Activated effector memory CD4-positive, alpha-beta T cell treated with anti-CD3 and anti-CD28 coated beads, Interleukin-2, amount 50 U/mL, for 16 hours (primary cell): Measurements from ENCODE around the gene SLC25A34.
A peak's percentile ranks its signal among the peaks of the same experiment; 100 is the strongest.
"Not testable (repeated sequence)": the region's sequence is repeated elsewhere in the genome, so short reads cannot be mapped to it uniquely, and the experiment has no call there.

ENCODE experiments used
- DNase-seq: peaks from one replicate; pipeline ENCODE4 v3.0.0-alpha.2; 2020

The SLC25A34 gene

GRCh38 chr1:15736038-15736891, at the start of gene SLC25A34:
Gene SLC25A34 (plus strand): TSS chr1:15736258. CDS start chr1:15736486, 228 bp downstream.
- DNase-seq = no peak

- no peak for DNase-seq
Measured at GRCh38 chr1:15687446-15687845, 48.6 kb upstream of the SLC25A34 start.

DNA sequence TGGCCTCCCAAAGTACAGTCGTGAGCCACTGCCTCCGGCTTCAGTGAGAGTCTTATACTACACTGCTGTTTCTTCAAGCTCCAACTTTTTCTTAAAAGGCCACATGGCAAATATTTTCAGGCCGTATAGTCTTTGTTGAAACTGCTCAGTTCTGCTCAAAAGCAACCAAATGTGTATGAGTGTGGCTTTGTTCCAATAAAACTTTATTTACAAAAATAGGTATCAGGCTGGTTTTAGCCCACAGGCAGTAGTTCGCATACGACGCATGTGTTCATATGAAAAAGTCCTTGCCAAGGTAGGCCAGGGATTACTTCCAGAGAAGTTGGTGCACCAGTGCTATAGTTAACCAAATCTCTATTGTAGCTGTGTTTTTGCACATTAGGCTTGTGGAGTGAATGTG, 45.7 kb upstream of the SLC25A34 start:
- no peak for DNase-seq

- DNase-seq = no peak
Measured at GRCh38 chr1:15691434-15692032, 44.5 kb upstream of the SLC25A34 start.

GRCh38 chr1:15692121-15692682, 43.9 kb upstream of the SLC25A34 start:
- DNase-seq = no peak

- no peak for DNase-seq
Measured at GRCh38 chr1:15693371-15693770, 42.7 kb upstream of the SLC25A34 start.

DNA sequence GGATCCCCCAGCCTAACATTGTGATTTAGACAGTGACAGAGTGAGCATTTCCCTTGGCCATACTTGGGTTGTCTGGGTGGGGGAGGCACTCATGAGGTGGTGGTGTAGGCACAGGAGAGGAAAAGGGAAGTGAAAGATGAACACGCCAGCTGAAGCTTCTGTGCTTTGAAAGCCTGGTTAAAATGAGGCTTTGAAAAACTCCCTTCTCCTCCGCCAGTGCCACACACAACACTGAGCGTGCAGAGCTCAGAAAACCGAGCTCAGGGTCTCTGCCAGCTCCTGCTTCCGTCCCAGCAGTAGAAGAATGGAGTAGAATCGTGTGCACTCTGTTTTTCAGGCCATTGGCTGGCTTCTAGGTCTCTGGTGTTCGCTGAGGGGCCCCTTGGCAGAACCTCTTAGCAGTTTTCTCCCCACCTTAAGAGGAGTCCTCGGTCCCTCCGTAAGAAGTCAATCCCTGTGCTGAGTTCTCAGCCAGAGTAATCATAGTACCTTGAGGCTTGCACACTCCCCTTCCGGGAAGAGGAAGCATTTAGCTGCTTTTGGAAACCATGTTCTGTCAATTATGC, 39.0 kb upstream of the SLC25A34 start:
- peak; percentile 64 for DNase-seq

DNA sequence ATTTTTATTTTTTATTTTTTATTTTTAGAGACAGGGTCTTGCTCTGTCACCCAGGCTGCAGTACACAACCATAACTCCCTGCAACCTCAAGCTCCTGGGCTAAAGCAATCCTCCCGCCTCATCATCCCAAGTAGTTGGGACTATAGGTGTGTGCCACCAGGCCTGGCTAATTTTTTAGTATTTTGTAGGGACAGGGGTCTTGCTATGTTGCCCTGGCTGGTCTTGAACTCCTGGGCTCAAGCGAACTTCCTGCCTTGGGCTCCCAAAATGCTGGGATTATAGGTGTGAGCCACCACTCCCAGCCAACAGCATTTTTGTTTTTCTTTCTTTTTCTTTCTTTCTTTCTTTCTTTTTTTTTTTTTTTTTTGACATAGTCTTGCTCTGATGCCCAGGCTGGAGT, 37.9 kb upstream of the SLC25A34 start:
- DNase-seq = no peak

DNA sequence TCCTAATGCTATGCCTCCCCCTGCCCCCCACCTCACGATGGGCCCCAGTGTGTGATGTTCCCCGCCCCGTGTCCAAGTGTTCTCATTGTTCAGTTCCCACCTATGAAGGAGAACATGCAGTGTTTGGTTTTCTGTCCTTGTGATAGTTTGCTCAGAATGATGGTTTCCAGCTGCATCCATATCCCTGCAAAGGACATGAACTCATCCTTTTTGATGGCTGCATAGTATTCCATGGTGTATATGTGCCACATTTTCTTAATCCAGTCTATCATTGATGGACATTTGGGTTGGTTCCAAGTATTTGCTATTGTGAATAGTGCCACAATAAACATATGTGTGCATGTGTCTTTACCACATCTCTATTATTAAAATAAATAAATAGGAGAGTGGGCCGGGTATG, 36.7 kb upstream of the SLC25A34 start:
- not testable (repeated sequence) for DNase-seq

- no peak for DNase-seq
Measured at GRCh38 chr1:15700508-15700907, 35.5 kb upstream of the SLC25A34 start.

GRCh38 chr1:15701784-15702183, 34.3 kb upstream of the SLC25A34 start:
- no peak for DNase-seq

- no peak for DNase-seq
Measured at GRCh38 chr1:15702722-15703550, 33.1 kb upstream of the SLC25A34 start.

DNA sequence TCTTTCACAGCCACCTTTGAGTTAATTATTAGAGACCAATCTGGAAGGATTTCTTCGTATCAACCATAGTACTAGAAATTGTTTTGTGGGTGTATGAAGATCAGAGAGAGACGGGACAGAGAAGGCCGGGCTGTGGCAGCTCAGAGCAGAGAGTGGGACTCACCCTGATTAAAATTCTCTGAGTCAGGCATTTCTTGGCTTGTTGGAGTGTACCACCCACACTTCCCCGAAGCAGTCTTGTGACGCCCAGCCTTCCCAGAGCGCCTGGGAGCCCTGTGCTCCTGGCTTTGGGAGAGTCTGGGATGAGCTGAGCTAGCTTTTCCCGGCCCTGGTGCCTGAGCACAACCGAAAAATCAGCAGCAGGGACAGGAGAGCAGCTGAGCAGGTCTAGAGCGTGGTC, 32.5 kb upstream of the SLC25A34 start:
- DNase-seq = no peak

DNA sequence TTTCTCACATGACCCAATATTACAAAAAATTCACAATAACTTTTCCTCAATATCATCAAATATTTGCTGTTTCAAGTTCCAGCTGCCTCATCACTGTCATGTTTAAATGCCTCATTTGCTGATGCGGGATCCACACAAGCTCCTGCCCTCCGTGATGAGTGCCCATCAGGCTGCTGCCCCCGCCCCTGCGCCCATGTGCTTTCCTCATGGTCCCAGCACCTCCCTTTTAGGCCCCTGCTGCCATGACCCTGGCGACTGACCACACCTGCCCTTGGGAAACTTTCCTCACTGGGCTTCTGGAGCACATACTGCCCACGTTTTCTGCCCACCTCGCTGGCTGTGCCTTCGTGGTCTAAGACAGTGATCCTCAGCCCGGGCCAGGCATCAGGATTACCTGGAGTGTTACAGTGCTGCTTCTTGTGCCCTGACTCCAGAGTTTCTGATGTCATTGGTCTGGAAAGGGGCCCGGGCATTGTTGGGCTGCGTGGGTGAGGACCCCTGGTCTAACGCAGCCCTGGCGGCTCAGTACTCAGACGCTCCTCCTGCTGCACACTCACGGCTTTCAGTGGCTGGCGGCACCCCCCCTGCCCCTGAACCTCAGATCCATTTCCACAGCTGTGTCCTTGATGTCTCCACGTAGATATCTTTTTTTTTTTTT, 31.4 kb upstream of the SLC25A34 start:
- DNase-seq = no peak

DNA sequence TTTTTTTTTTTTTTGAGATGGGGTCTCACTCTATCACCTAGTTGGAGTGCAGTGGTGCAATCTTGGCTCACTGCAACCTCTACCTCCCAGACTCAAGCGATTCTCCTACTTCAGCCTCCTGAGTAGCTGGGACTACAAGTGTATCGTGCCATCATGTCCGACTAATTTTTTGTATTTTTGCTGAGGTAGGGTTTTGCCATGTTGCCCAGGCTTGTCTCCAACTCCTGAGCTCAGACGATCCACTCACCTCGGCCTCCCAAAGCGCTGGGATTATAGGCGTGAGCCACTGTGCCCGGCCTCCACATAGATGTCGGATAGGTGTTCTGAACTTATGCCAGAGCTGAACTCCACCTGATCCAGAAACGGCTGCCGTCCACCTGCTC, 30.9 kb upstream of the SLC25A34 start:
- DNase-seq = no peak

GRCh38 chr1:15706751-15707150, 29.3 kb upstream of the SLC25A34 start:
- DNase-seq = no peak

DNA sequence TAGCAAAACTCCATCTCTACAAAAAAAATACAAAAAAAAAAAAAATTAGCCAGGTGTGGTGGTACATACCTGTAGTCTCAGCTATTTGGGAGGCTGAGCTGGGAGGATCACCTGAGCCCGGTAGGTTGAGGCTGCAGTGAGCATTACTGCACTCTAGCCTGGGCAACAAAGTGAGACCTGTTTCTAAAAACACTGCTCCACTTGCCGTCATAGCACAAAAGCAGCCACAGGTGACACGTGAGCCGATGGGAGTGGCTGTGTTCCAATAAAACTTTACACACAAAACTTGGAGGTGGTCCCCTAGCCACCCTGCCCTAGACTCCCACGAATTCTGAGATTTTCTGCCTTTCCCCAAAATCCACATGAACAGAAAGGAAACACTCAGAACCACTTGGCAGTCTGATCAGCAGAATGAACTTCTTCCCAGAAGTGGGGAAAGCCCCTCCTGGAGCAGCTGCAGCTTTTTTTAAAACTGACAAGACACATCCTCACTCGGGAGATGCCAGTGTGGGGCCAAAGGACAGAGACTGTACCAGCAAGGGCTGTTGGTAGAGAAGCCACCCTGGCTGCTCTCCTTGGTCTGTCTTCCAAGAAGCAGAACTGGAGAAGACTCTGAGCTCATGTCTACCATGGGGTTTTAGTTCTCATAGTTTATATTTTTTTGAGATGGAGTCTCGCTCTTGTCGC, 28.7 kb upstream of the SLC25A34 start:
- DNase-seq = no peak

- no peak for DNase-seq
Measured at GRCh38 chr1:15708486-15709137, 27.4 kb upstream of the SLC25A34 start.

- no peak for DNase-seq
Measured at GRCh38 chr1:15709226-15709625, 26.8 kb upstream of the SLC25A34 start.

GRCh38 chr1:15712168-15712567, 23.9 kb upstream of the SLC25A34 start:
- DNase-seq = no peak
